Lower leg skin (tissue), 4 donors: ENCODE data around the gene UGT1A5. TPM values are rescaled to one million over a fixed set of nuclear protein-coding genes. Genes with fewer than 3 reads are reported as not detected.

Experiments used
- DNase-seq, 2 donors: peaks; one replicate each; pipeline ENCODE4 v3.0.0-alpha.2; 2019; ENCODE audit warnings: low spot score in 2 of 2
- H3K4me3 ChIP-seq: fragments of 200-600 bp; sonication (generic); 2 replicates; pipeline ENCODE4 v1.5.1; 2017; ENCODE audit warnings: mild to moderate bottlenecking, low read depth; ENCODE audit not compliant: poor library complexity, severe bottlenecking
- CTCF ChIP-seq, 3 donors: fragments of 450-650 bp; IDR thresholded peaks; one replicate each; pipeline ENCODE4 v1.5.1; 2016; ENCODE audit warnings: antibody characterized with exemption in 3 of 3, mild to moderate bottlenecking in 3 of 3, moderate library complexity in 2 of 3
- POLR2A ChIP-seq, 2 donors: fragments of 450-650 bp; IDR thresholded peaks; one replicate each; pipeline ENCODE4 v1.6.1; 2016 to 2017; ENCODE audit warnings: antibody characterized with exemption in 2 of 2, mild to moderate bottlenecking in 1 of 2, moderate library complexity in 1 of 2
- WGBS, 2 donors: methylation state at CpG; one replicate each; pipeline ENCODE4 v1.1.5; 2018; 5-methylcytosine and 5-hydroxymethylcytosine counted together
- intact Hi-C: fragments of 100-400 bp; cut with DNase I; formaldehyde crosslinking; loops from one replicate; pipeline ENCODE4 v1.15.0; 2023; ENCODE audit warnings: low total_unique reads
- total RNA-seq, 4 donors: library from RNA; depleted of rRNA; stranded (reverse); fragments of >200 nt; gene quantifications; one replicate each; pipeline ENCODE4 v1.1.0, GENCODE V29; 2016

UGT1A5 gene
- total RNA-seq, 4 donors from 2014 or later: 0.32 to 1.7 (median 0.80) TPM; not detected in 1

- DNase-seq: no peak
- TF ChIP-seq CTCF (IDR thresholded peaks at IDR 0.05): no peak
- TF ChIP-seq POLR2A (IDR thresholded peaks at IDR 0.05): no peak
- 62 to 63% methylated on average over 7 of the region's 7 CpGs for WGBS, 2 donors
- intact Hi-C loops: no loop called here
- H3K4me3 ChIP-seq: no peak overlapping the region
These were observed 51.6 kb downstream of the UGT1A5 start for GRCh38 chr2:233764264-233764663.

GRCh38 chr2:233764761-233765160, 52.1 kb downstream of the UGT1A5 start:
- no peak overlapping the region for H3K4me3 ChIP-seq

DNA sequence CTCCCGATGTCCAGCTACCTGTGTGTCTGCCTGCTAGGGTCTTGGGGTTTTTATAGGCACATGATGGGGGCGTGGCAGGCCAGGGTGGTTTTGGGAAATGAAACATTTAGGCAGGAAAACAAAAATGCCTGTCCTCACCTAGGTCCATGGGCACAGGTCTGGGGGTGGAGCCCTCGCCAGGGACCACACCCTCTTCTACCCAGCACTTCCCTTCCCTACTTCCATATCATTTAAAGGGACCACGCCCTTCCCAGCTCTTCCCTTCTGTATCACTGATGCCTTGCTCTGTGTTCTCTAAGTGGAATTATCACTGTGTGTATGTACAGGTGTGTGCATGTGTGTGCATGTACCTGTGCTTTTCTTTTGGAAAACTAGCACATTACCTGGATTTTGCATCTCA, 53.7 kb downstream of the UGT1A5 start:
- 78 to 83% methylated on average over 4 of the region's 4 CpGs for WGBS, 2 donors
- TF ChIP-seq CTCF (IDR thresholded peaks at IDR 0.05): no peak
- TF ChIP-seq POLR2A (IDR thresholded peaks at IDR 0.05): no peak

More at GRCh38 chr2:233764761-233765160, 52.1 kb downstream of the UGT1A5 start:
- TF ChIP-seq CTCF (IDR thresholded peaks at IDR 0.05): no peak
- TF ChIP-seq POLR2A (IDR thresholded peaks at IDR 0.05): no peak
- WGBS, 2 donors: 58 to 76% methylated on average over 3 of the region's 3 CpGs
- intact Hi-C loops: no loop called here
- no peak for DNase-seq

GRCh38 chr2:233768076-233768475, 55.4 kb downstream of the UGT1A5 start:
- H3K4me3 ChIP-seq: no peak overlapping the region
- intact Hi-C loops: no loop called here
- no peak for DNase-seq
- no peak for TF ChIP-seq CTCF (IDR thresholded peaks at IDR 0.05)
- no peak for TF ChIP-seq POLR2A (IDR thresholded peaks at IDR 0.05)
- WGBS, 2 donors: 81 to 89% methylated on average over 4 of the region's 4 CpGs

More for the DNA sequence above, 53.7 kb downstream of the UGT1A5 start:
- no peak for DNase-seq
- intact Hi-C loops: no loop called here
- no peak overlapping the region for H3K4me3 ChIP-seq

GRCh38 chr2:233769260-233769659, 56.6 kb downstream of the UGT1A5 start:
- 88 to 90% methylated on average over 9 of the region's 9 CpGs for WGBS, 2 donors
- no peak overlapping the region for H3K4me3 ChIP-seq
- no peak for TF ChIP-seq POLR2A (IDR thresholded peaks at IDR 0.05)
- TF ChIP-seq CTCF (IDR thresholded peaks at IDR 0.05): no peak
- intact Hi-C loops: no loop called here
- DNase-seq: no peak

- intact Hi-C loops: no loop called here
- TF ChIP-seq CTCF (IDR thresholded peaks at IDR 0.05): no peak
- no peak for TF ChIP-seq POLR2A (IDR thresholded peaks at IDR 0.05)
- H3K4me3 ChIP-seq: no peak overlapping the region
- no peak for DNase-seq
- 89% methylated on average over 16 of the region's 16 CpGs for WGBS, 2 donors
These were observed 59.4 kb downstream of the UGT1A5 start for GRCh38 chr2:233772153-233772552.
